Neural crest cell (in vitro differentiated cells): ENCODE measurements around the gene SPOCK1. TPM values are rescaled to one million over a fixed set of nuclear protein-coding genes. Genes with fewer than 3 reads are reported as not detected.
A peak's percentile ranks its signal among the peaks of the same experiment; 100 is the strongest.

Source experiments
- DNase-seq: peaks from one replicate; pipeline ENCODE4 v3.0.0; 2021; ENCODE audit warnings: low read depth, mixed read lengths, low spot score
- H3K27ac Mint-ChIP-seq: one replicate; pipeline ENCODE4 v1.8.0; 2021; ENCODE audit warnings: mild to moderate bottlenecking, mixed read lengths; ENCODE audit not compliant: unreplicated experiment
- H3K27me3 Mint-ChIP-seq: 2 replicates; pipeline ENCODE4 v1.8.0; 2021; ENCODE audit warnings: low read depth, mild to moderate bottlenecking, mixed read lengths
- H3K36me3 Mint-ChIP-seq: 2 replicates; pipeline ENCODE4 v1.8.0; 2021; ENCODE audit warnings: low read depth, mild to moderate bottlenecking, mixed read lengths
- H3K4me1 Mint-ChIP-seq: 2 replicates; pipeline ENCODE4 v1.8.0; 2021; ENCODE audit warnings: mixed read lengths
- H3K4me3 Mint-ChIP-seq: one replicate; pipeline ENCODE4 v1.8.0; 2021; ENCODE audit warnings: mild to moderate bottlenecking, mixed read lengths
- H3K9me3 Mint-ChIP-seq: 2 replicates; pipeline ENCODE4 v1.8.0; 2021; ENCODE audit warnings: mixed read lengths
- total RNA-seq: library from RNA; stranded (reverse); gene quantifications from 2 replicates; pipeline ENCODE4 v1.2.1, GENCODE V29; 2021
- TF ChIP-seq, protein P1 (sequence below): fragments of 200-600 bp; sonication (generic); conservative IDR thresholded peaks from 2 replicates; pipeline ENCODE4 v1.5.0; 2021; ENCODE audit warnings: antibody characterized with exemption, mild to moderate bottlenecking

The SPOCK1 gene
- total RNA-seq, 1 donor from 2014 or later, result 89.7 TPM

DNA sequence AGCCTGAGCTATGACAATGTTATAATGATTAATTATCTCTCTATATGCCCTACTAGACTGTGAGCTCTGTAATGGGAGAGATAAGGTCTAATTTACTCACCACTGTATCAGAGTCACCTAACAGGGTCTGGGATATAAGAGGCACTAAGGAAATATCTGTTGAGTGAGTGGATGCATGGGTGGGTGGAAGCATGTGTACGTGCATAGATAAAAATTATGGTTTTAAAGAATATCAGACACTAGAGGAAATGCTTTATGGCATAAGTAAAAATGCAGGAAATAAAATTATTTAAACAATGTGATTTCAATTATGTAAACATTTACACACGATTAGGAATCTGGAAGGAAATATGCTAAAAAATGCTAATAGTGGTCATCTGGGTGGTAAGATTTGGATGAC is 137.8 kb downstream of the SPOCK1 start:
- TF ChIP-seq, protein P1, sequence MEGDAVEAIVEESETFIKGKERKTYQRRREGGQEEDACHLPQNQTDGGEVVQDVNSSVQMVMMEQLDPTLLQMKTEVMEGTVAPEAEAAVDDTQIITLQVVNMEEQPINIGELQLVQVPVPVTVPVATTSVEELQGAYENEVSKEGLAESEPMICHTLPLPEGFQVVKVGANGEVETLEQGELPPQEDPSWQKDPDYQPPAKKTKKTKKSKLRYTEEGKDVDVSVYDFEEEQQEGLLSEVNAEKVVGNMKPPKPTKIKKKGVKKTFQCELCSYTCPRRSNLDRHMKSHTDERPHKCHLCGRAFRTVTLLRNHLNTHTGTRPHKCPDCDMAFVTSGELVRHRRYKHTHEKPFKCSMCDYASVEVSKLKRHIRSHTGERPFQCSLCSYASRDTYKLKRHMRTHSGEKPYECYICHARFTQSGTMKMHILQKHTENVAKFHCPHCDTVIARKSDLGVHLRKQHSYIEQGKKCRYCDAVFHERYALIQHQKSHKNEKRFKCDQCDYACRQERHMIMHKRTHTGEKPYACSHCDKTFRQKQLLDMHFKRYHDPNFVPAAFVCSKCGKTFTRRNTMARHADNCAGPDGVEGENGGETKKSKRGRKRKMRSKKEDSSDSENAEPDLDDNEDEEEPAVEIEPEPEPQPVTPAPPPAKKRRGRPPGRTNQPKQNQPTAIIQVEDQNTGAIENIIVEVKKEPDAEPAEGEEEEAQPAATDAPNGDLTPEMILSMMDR, result no peak
- Mint-ChIP-seq H3K36me3 (no peaks in the 10 kb centered on the region), H3K4me3 (no peak overlapping the region), H3K27ac (no peak overlapping the region), H3K9me3 (no peaks in the 10 kb centered on the region), H3K4me1 (no peaks in the 10 kb centered on the region), H3K27me3 (peaks cover 7% of the 10 kb centered on the region)
- no peak for DNase-seq

DNA sequence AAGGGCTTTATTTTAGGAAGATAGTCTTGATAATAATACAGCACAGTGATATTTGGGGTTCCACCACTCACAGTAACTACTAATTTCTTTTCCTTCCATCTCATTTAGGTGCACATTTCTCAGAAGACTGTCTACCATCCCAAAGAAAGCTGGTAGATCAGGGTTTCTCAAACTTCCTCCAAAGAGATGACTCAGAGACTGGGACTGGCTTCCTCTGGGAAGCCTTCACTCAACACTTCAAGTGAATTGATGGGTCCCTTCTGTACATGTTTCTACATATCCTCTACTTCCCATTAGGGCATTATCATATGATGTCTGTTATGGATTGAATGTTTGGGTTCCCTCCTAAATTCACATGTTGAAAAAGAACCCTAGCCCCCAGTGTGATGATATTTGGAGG is 138.5 kb downstream of the SPOCK1 start:
- peaks cover 7% of the 10 kb centered on the region for H3K27me3 Mint-ChIP-seq
- H3K36me3 Mint-ChIP-seq, result no peaks in the 10 kb centered on the region
- no peaks in the 10 kb centered on the region for H3K4me1 Mint-ChIP-seq
- no peak overlapping the region for H3K27ac Mint-ChIP-seq
- H3K9me3 Mint-ChIP-seq, result no peaks in the 10 kb centered on the region
- TF ChIP-seq, protein P1, result no peak
- H3K4me3 Mint-ChIP-seq, result no peak overlapping the region
- DNase-seq, result no peak

DNA sequence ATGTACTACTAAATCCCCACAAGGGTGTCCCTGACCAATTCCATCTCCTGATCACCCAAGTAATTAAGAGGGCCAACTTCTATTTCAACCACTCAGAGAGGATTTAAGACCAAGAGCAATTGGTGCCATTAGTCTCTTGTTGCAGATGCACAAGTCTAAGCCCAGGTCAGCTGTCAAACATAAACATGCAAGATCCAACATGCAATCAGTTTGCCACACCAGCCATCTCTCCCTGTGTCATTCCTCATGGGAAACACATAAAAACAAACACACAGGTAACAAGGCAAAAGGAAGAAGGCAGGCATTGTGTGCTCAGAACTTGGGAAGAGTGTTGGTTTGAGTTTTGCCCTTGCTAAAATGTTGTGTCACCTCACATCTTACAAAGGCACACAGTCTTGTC is 139.2 kb downstream of the SPOCK1 start:
- Mint-ChIP-seq H3K36me3 (no peaks in the 10 kb centered on the region), H3K4me3 (no peak overlapping the region), H3K9me3 (no peaks in the 10 kb centered on the region), H3K27ac (no peak overlapping the region), H3K27me3 (peaks cover 7% of the 10 kb centered on the region), H3K4me1 (no peaks in the 10 kb centered on the region)
- TF ChIP-seq, protein P1, result no peak
- no peak for DNase-seq

DNA sequence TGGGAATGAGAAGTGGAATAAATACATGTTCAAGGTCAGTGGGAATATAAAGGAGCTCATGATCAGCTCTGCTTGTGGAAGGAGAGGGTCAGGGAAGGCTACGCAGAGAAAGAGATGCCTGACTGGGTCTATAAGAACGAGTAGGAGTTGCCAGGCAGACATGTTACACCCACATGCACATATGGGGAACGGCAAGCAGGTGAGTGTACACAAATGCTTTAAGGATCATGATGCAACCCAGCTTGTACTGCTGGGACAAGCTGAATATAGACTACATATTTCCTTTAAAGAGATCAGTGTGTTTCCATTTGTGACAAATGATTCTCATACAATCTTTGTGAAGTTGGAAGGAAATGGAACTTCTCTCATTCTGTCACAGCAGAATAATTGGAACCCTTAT is 141.7 kb downstream of the SPOCK1 start:
- no peak overlapping the region for H3K4me3 Mint-ChIP-seq
- H3K27me3 Mint-ChIP-seq, result peaks cover 9% of the 10 kb centered on the region
- H3K4me1 Mint-ChIP-seq, result no peaks in the 10 kb centered on the region
- no peaks in the 10 kb centered on the region for H3K9me3 Mint-ChIP-seq
- TF ChIP-seq, protein P1, result no peak
- H3K27ac Mint-ChIP-seq, result no peak overlapping the region
- H3K36me3 Mint-ChIP-seq, result no peaks in the 10 kb centered on the region
- no peak for DNase-seq

DNA sequence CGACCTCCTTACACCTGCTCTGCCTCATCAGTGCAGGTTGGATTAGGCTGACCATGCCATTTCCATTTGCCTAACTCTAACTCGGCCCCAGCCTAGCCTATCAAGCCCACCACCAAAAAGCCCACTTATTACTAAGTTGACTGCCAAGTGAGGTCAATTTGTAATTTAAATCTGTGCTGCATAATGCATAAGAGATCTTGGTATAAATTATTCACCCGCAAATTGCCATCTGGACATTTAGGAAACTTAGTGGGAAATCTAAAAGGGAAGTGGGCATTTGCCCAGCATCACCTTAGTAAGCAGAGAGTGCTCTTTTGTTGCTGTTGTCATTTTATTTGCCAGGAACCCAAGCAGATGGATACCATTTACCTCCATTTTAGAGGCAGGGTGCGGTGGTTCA is 143.0 kb downstream of the SPOCK1 start:
- Mint-ChIP-seq H3K27ac (no peak overlapping the region), H3K27me3 (peaks cover 11% of the 10 kb centered on the region), H3K9me3 (no peaks in the 10 kb centered on the region), H3K4me1 (no peaks in the 10 kb centered on the region), H3K36me3 (no peaks in the 10 kb centered on the region), H3K4me3 (no peak overlapping the region)
- no peak for DNase-seq
- TF ChIP-seq, protein P1, result no peak

DNA sequence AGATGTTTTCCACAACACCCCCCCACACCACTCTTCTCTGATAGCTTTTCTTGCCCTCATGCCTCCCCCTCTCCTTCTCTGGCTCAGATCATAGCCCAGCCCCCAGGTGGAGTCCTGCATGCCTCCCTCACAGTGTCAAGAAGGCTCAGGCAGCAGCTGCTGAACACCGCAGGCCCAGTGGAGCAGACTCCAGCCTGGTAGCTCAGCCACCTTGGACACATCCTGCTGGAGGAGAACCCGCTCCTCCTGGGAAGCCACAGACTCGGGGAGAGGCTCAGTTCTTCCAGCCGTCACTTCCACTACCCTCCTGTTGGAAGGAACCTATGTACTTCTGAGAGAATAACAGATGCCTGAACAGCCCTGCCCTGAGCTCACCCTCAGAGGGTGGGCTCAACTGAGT is 143.4 kb downstream of the SPOCK1 start:
- no peak overlapping the region for H3K4me3 Mint-ChIP-seq
- no peaks in the 10 kb centered on the region for H3K9me3 Mint-ChIP-seq
- H3K27ac Mint-ChIP-seq, result peak overlapping the region; percentile 83
- H3K4me1 Mint-ChIP-seq, result no peaks in the 10 kb centered on the region
- DNase-seq, result no peak
- no peaks in the 10 kb centered on the region for H3K36me3 Mint-ChIP-seq
- peaks cover 11% of the 10 kb centered on the region for H3K27me3 Mint-ChIP-seq
- TF ChIP-seq, protein P1, result no peak
